ENCODE data around the gene P2RY2. TPM values are rescaled to one million over a fixed set of nuclear protein-coding genes. Genes with fewer than 3 reads are reported as not detected.

P2RY2 gene
- total and polyA plus RNA-seq, 10 of the 15 experiments (the other 5 are each of a cell fraction or from before 2014, with no cell fraction given), result 0.03 to 0.23 (median 0.17) TPM; not detected in 7

- TF ChIP-seq, protein P1, sequence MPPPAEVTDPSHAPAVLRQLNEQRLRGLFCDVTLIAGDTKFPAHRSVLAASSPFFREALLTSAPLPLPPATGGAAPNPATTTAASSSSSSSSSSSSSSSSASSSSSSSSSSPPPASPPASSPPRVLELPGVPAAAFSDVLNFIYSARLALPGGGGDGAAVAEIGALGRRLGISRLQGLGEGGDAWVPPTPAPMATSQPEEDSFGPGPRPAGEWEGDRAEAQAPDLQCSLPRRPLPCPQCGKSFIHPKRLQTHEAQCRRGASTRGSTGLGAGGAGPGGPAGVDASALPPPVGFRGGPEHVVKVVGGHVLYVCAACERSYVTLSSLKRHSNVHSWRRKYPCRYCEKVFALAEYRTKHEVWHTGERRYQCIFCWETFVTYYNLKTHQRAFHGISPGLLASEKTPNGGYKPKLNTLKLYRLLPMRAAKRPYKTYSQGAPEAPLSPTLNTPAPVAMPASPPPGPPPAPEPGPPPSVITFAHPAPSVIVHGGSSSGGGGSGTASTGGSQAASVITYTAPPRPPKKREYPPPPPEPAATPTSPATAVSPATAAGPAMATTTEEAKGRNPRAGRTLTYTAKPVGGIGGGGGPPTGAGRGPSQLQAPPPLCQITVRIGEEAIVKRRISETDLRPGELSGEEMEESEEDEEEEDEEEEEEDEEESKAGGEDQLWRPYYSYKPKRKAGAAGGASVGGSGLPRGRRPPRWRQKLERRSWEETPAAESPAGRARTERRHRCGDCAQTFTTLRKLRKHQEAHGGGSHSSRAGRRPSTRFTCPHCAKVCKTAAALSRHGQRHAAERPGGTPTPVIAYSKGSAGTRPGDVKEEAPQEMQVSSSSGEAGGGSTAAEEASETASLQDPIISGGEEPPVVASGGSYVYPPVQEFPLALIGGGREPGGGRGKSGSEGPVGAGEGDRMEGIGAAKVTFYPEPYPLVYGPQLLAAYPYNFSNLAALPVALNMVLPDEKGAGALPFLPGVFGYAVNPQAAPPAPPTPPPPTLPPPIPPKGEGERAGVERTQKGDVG (CRISPR knock-in tag; IDR thresholded peaks at IDR 0.05), result no peak
- no peak for TF ChIP-seq HCFC1 (IDR thresholded peaks at IDR 0.05; ENCODE audit: low read length)
- no peak for TF ChIP-seq SRF (IDR thresholded peaks at IDR 0.05; ENCODE audit: low read depth in 2 of 2, low read length in 2 of 2)
- TF ChIP-seq MXI1 (IDR thresholded peaks at IDR 0.05; ENCODE audit: low read depth, low read length), result no peak
- no peak for TF ChIP-seq BACH1 (IDR thresholded peaks at IDR 0.05; ENCODE audit: borderline replicate concordance)
- 0 out of 2 replicates have a peak, but pooled peaks have one; percentile 23 for TF ChIP-seq YY1 (IDR thresholded peaks at IDR 0.05; ENCODE audit: low read depth, low read length)
- TF ChIP-seq ZNF274 (IDR thresholded peaks at IDR 0.05; ENCODE audit: insufficient read depth, insufficient read length), result no peak
- no peak for TF ChIP-seq TCF3 (IDR thresholded peaks at IDR 0.05; ENCODE audit: borderline replicate concordance, insufficient read depth, low read depth, low read length)
- TF ChIP-seq WRNIP1 (IDR thresholded peaks at IDR 0.05; ENCODE audit: borderline replicate concordance, low read depth, low read length), result no peak
- no peak for TF ChIP-seq ATF7 (IDR thresholded peaks at IDR 0.05; ENCODE audit: low read depth)
- no peak for TF ChIP-seq SUPT20H (IDR thresholded peaks at IDR 0.05; ENCODE audit: borderline replicate concordance, control insufficient read depth, low read depth, low read length)
- TF ChIP-seq PKNOX1 (IDR thresholded peaks at IDR 0.05), result peak; percentile 26; the same call in 1 of the 2 replicates
- no peak for TF ChIP-seq MEF2B (IDR thresholded peaks at IDR 0.05; ENCODE audit: partially characterized antibody, poor library complexity, severe bottlenecking)
- peak; percentile 75 for TF ChIP-seq SMC3 (IDR thresholded peaks at IDR 0.05; ENCODE audit: borderline replicate concordance, low read length)
- no peak for TF ChIP-seq CHD2 (IDR thresholded peaks at IDR 0.05; ENCODE audit: borderline replicate concordance, low read depth, low read length)
- no peak for TF ChIP-seq PML (IDR thresholded peaks at IDR 0.05; ENCODE audit: low read length)
Observed at GRCh38 chr11:73236854-73237253, 18.8 kb downstream of the P2RY2 start (continued).

Measured in GM12878 (cell line).